Gastroesophageal sphincter (tissue), 3 donors: ENCODE data around the gene PAPPA.

Experiments
- CTCF ChIP-seq, 4 experiments: fragments of 200-600 bp in 2 of 4; fragments of 450-650 bp in 2 of 4; sonication (generic) in 1 of 4; IDR thresholded peaks; one replicate each; pipeline ENCODE4 v1.5.1; 2017 to 2019; ENCODE audit warnings: antibody characterized with exemption in 4 of 4, mild to moderate bottlenecking in 2 of 4, moderate library complexity in 2 of 4
- EP300 ChIP-seq: sonication (generic); formaldehyde crosslinking; IDR thresholded peaks from one replicate; pipeline ENCODE4 v1.6.1; 2017; ENCODE audit warnings: antibody characterized with exemption, mild to moderate bottlenecking
- POLR2A ChIP-seq, 2 donors: fragments of 450-650 bp; IDR thresholded peaks; one replicate each; pipeline ENCODE4 v1.6.1; 2017; ENCODE audit warnings: antibody characterized with exemption in 2 of 2, mild to moderate bottlenecking in 2 of 2, moderate library complexity in 1 of 2
- POLR2AphosphoS5 ChIP-seq: sonication (generic); formaldehyde crosslinking; IDR thresholded peaks from one replicate; pipeline ENCODE4 v1.6.1; 2017; ENCODE audit warnings: antibody characterized with exemption

- TF ChIP-seq POLR2A (IDR thresholded peaks at IDR 0.05) (no peak), CTCF (IDR thresholded peaks at IDR 0.05) (no peak), EP300 (no peak), POLR2AphosphoS5 (no peak)
Observed at GRCh38 chr9:116349684-116350083, 196.1 kb downstream of the PAPPA start.
